Activated CD8-positive, alpha-beta memory T cell treated with anti-CD3 and anti-CD28 coated beads for 1 hour (primary cell): Measurements from ENCODE around the gene HID1.

ENCODE experiments used
- DNase-seq, 2 donors: peaks; one replicate each; pipeline ENCODE4 v3.0.0-alpha.2; 2020; ENCODE audit warnings: low read depth in 1 of 2; ENCODE audit errors: extremely low read depth in 1 of 2

The HID1 gene

GRCh38 chr17:74901353-74902135, 71.0 kb downstream of the HID1 start:
- DNase-seq, result no peak
